Heart left ventricle (tissue), 13 donors: ENCODE measurements around the gene PLCXD1.
"Not testable (repeated sequence)": the region's sequence is repeated elsewhere in the genome, so short reads cannot be mapped to it uniquely, and the experiment has no call there.

Source experiments
- POLR2A ChIP-seq, 2 donors: fragments of 450-650 bp; IDR thresholded peaks; one replicate each; pipeline ENCODE4 v1.6.1; 2017; ENCODE audit warnings: antibody characterized with exemption in 2 of 2, mild to moderate bottlenecking in 2 of 2, moderate library complexity in 2 of 2
- TF ChIP-seq, protein P1 (sequence below), 12 donors: fragments of 200-600 bp; sonication (generic) in 4 of 12; IDR thresholded peaks; one replicate each; pipeline versions ENCODE4 v1.5.0 to v1.8.0; 2018 to 2022; ENCODE audit warnings: antibody characterized with exemption in 12 of 12, mild to moderate bottlenecking in 5 of 12
- donor health status: ischemic (EF 13 %, LVEDD 7.1; RV severe dilation, severe dysfunction).
- donor health status: DM: no; HTN: yes; CAD: no.
- donor health status: DM: no; HTN: no; CAD: no.
- donor health status: ischemic (EF 25% LVEDD 6.9; RV normal size, moderate dysfunction).
- donor health status: ischemic (EF 25% LVEDD 5.7; RV mildly dilated, moderate dysfunction).
- donor health status: ischemic (EF 35%, LVEDD 5.7; RV mildly dilated, moderate dysfunction).
- donor health status: nonischemic (EF 11% LVEDD 7.7; RV severe dilation, severe dysfunction).
- donor health status: DM: yes; HTN: yes; CAD: no.
- donor health status: PGD.
- donor health status: ischemic (EF 29% LVEDD 5.4; RV normal size, mild dysfunction).
- donor health status: nonischemic (EF 23%, LVEDD 6.1; RV moderate dilation, normal function).

- TF ChIP-seq, protein P1, sequence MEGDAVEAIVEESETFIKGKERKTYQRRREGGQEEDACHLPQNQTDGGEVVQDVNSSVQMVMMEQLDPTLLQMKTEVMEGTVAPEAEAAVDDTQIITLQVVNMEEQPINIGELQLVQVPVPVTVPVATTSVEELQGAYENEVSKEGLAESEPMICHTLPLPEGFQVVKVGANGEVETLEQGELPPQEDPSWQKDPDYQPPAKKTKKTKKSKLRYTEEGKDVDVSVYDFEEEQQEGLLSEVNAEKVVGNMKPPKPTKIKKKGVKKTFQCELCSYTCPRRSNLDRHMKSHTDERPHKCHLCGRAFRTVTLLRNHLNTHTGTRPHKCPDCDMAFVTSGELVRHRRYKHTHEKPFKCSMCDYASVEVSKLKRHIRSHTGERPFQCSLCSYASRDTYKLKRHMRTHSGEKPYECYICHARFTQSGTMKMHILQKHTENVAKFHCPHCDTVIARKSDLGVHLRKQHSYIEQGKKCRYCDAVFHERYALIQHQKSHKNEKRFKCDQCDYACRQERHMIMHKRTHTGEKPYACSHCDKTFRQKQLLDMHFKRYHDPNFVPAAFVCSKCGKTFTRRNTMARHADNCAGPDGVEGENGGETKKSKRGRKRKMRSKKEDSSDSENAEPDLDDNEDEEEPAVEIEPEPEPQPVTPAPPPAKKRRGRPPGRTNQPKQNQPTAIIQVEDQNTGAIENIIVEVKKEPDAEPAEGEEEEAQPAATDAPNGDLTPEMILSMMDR (IDR thresholded peaks at IDR 0.05), result not testable (repeated sequence)
- TF ChIP-seq POLR2A (IDR thresholded peaks at IDR 0.05), result not testable (repeated sequence)
Measured at GRCh38 chrX:264006-264405, 17.2 kb upstream of the PLCXD1 start.
